HepG2 (cell line): ENCODE measurements around the gene TP53TG5. TPM values are rescaled to one million over a fixed set of nuclear protein-coding genes. Genes with fewer than 3 reads are reported as not detected.

Experiments
- FOXA3 ChIP-seq: IDR thresholded peaks from 2 replicates; pipeline ENCODE4 v1.6.1; 2016; ENCODE audit warnings: missing genetic modification reagents, missing compliant biosample characterization
- HDAC6 ChIP-seq: fragments of 200-600 bp; sonication (generic); IDR thresholded peaks from 2 replicates; pipeline ENCODE4 v1.7.0; 2017; ENCODE audit warnings: mild to moderate bottlenecking, antibody characterized with exemption, low read length, low read depth
- KAT2B ChIP-seq: fragments of 150-350 bp; IDR thresholded peaks from 2 replicates; pipeline ENCODE4 v1.6.1; 2014; ENCODE audit warnings: low read depth, low read length, borderline replicate concordance
- MIXL1 ChIP-seq: IDR thresholded peaks from 2 replicates; pipeline ENCODE4 v1.6.1; 2016
- MTF2 ChIP-seq: sonication (generic); formaldehyde crosslinking; IDR thresholded peaks from 2 replicates; pipeline ENCODE4 v1.5.0; 2020; ENCODE audit warnings: missing genetic modification reagents, borderline replicate concordance
- NFKBIZ ChIP-seq: IDR thresholded peaks from 2 replicates; pipeline ENCODE4 v1.6.1; 2018; ENCODE audit warnings: missing genetic modification reagents, missing compliant biosample characterization
- NR2F2 ChIP-seq: IDR thresholded peaks from 2 replicates; pipeline ENCODE4 v1.6.1; 2012; ENCODE audit warnings: low read depth, inconsistent platforms, borderline replicate concordance
- ONECUT2 ChIP-seq: sonication (generic); formaldehyde crosslinking; IDR thresholded peaks from 2 replicates; pipeline ENCODE4 v1.4.0; 2020; ENCODE audit warnings: missing genetic modification reagents
- RFXAP ChIP-seq: sonication (generic); formaldehyde crosslinking; IDR thresholded peaks from 2 replicates; pipeline ENCODE4 v1.4.0; 2020; ENCODE audit warnings: missing genetic modification reagents, borderline replicate concordance
- SOX13 ChIP-seq, 3 experiments: fragments of 450-650 bp in 1 of 3; sonication (generic) in 1 of 3; formaldehyde crosslinking in 1 of 3; IDR thresholded peaks in 2 of 3; conservative IDR thresholded peaks in 1 of 3; 2 replicates each; pipeline versions ENCODE4 v1.5.0 to v1.6.1; 2016 to 2020; ENCODE audit warnings: antibody characterized with exemption in 1 of 3, mild to moderate bottlenecking in 1 of 3, missing compliant biosample characterization in 1 of 3, missing genetic modification reagents in 1 of 3, moderate library complexity in 1 of 3
- ZNF121 ChIP-seq: sonication (generic); formaldehyde crosslinking; IDR thresholded peaks from 2 replicates; pipeline ENCODE4 v1.5.0; 2020; ENCODE audit warnings: mild to moderate bottlenecking, missing genetic modification reagents
- ZNF768 ChIP-seq: sonication (generic); formaldehyde crosslinking; IDR thresholded peaks from 2 replicates; pipeline ENCODE4 v1.4.0; 2020; ENCODE audit warnings: missing genetic modification reagents
- ZNF792 ChIP-seq: IDR thresholded peaks from 2 replicates; pipeline ENCODE4 v1.6.1; 2016
- polyA plus RNA-seq, 8 experiments: library from polyadenylated mRNA; depleted of rRNA in 3 of 8; stranded (reverse) in 7 of 8; unstranded in 1 of 8; fragments of >200 nt; fragmentation: Illumina TruSeq in 4 of 8; extraction: Trizol in 4 of 8; gene quantifications; 2 replicates each; pipeline versions ENCODE4 v1.2.1 to v1.2.3, GENCODE V29; 2011 to 2016; ENCODE audit warnings: low read depth in 4 of 8, missing spikeins in 1 of 8, mixed read lengths in 1 of 8; ENCODE audit not compliant: insufficient read depth in 1 of 8
- total RNA-seq, 5 experiments: library from RNA; depleted of rRNA; stranded (reverse); fragments of >200 nt; fragmentation: Illumina TruSeq; extraction: Trizol; gene quantifications; 2 replicates each; pipeline ENCODE4 v1.2.3, GENCODE V29; 2016; ENCODE audit warnings: low read depth in 1 of 5
- TF ChIP-seq, protein P1 (sequence below): sonication (generic); formaldehyde crosslinking; conservative IDR thresholded peaks from 2 replicates; pipeline ENCODE4 v1.4.0; 2020; ENCODE audit warnings: mild to moderate bottlenecking, missing genetic modification reagents, moderate library complexity
- TF ChIP-seq, protein P2 (sequence below): sonication (generic); formaldehyde crosslinking; conservative IDR thresholded peaks from 2 replicates; pipeline ENCODE4 v1.5.0; 2020; ENCODE audit warnings: missing genetic modification reagents
- TF ChIP-seq, protein P3 (sequence below): sonication (generic); formaldehyde crosslinking; IDR thresholded peaks from 2 replicates; pipeline ENCODE4 v1.4.0; 2020; ENCODE audit warnings: missing genetic modification reagents, borderline replicate concordance
- TF ChIP-seq, protein P4 (sequence below): sonication (generic); formaldehyde crosslinking; IDR thresholded peaks from 2 replicates; pipeline ENCODE4 v1.5.0; 2020; ENCODE audit warnings: missing genetic modification reagents
- TF ChIP-seq, protein P5 (sequence below): sonication (generic); formaldehyde crosslinking; IDR thresholded peaks from 2 replicates; pipeline ENCODE4 v1.5.0; 2020; ENCODE audit warnings: mild to moderate bottlenecking, missing genetic modification reagents, borderline replicate concordance
- TF ChIP-seq, protein P6 (sequence below): sonication (generic); formaldehyde crosslinking; IDR thresholded peaks from 2 replicates; pipeline ENCODE4 v1.4.0; 2020; ENCODE audit warnings: mild to moderate bottlenecking, missing genetic modification reagents

TP53TG5 gene
- total and polyA plus RNA-seq, 2 of the 13 experiments (the other 11 are each of a cell fraction or from before 2014, with no cell fraction given), result 0.11 TPM; not detected in 1

DNA sequence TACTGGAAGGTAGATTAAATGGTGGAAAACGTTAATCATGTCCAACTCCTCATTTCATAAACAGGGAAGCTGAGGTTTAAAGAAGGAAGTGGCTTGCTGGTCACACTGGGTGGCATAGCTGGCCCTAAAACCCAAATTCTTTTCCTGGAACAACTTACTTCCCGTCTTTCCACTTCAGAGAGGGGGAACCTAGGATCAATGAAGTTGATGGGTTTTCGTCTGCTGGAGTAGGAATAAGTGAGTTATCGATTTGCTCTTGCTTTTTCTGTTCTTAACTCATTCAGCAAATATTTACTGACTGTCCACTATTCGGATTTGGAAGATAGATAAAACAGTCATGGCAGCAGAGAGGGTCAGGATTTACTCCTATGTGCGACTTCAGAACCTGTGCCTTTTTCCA is 16.3 kb downstream of the TP53TG5 start (continued):
- TF ChIP-seq, protein P1, sequence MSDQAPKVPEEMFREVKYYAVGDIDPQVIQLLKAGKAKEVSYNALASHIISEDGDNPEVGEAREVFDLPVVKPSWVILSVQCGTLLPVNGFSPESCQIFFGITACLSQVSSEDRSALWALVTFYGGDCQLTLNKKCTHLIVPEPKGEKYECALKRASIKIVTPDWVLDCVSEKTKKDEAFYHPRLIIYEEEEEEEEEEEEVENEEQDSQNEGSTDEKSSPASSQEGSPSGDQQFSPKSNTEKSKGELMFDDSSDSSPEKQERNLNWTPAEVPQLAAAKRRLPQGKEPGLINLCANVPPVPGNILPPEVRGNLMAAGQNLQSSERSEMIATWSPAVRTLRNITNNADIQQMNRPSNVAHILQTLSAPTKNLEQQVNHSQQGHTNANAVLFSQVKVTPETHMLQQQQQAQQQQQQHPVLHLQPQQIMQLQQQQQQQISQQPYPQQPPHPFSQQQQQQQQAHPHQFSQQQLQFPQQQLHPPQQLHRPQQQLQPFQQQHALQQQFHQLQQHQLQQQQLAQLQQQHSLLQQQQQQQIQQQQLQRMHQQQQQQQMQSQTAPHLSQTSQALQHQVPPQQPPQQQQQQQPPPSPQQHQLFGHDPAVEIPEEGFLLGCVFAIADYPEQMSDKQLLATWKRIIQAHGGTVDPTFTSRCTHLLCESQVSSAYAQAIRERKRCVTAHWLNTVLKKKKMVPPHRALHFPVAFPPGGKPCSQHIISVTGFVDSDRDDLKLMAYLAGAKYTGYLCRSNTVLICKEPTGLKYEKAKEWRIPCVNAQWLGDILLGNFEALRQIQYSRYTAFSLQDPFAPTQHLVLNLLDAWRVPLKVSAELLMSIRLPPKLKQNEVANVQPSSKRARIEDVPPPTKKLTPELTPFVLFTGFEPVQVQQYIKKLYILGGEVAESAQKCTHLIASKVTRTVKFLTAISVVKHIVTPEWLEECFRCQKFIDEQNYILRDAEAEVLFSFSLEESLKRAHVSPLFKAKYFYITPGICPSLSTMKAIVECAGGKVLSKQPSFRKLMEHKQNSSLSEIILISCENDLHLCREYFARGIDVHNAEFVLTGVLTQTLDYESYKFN, result peak; percentile 65
- TF ChIP-seq ZNF768 (CRISPR knock-in tag) (no peak), HDAC6 (no peak), MTF2 (CRISPR knock-in tag) (0 out of 2 replicates have a peak, but pooled peaks have one; percentile 21), ZNF792 (CRISPR knock-in tag) (peak; percentile 31; the same call in 1 of the 2 replicates), MIXL1 (peak; percentile 80), ONECUT2 (CRISPR knock-in tag) (peak; percentile 98), RFXAP (no peak), SOX13 (IDR thresholded peaks at IDR 0.05) (no peak), SOX13 (CRISPR knock-in tag; conservative IDR thresholded peaks at IDR 0.05 in 1 of 2, IDR thresholded peaks at IDR 0.05 in 1 of 2) (peak in 1 of 2 experiments; percentile 35; a peak in 1 of 4 replicates), FOXA3 (CRISPR knock-in tag) (peak; percentile 83), ZNF121 (CRISPR knock-in tag) (no peak), KAT2B (peak; percentile 83), NR2F2 (no peak), NFKBIZ (no peak)
- TF ChIP-seq, protein P2, sequence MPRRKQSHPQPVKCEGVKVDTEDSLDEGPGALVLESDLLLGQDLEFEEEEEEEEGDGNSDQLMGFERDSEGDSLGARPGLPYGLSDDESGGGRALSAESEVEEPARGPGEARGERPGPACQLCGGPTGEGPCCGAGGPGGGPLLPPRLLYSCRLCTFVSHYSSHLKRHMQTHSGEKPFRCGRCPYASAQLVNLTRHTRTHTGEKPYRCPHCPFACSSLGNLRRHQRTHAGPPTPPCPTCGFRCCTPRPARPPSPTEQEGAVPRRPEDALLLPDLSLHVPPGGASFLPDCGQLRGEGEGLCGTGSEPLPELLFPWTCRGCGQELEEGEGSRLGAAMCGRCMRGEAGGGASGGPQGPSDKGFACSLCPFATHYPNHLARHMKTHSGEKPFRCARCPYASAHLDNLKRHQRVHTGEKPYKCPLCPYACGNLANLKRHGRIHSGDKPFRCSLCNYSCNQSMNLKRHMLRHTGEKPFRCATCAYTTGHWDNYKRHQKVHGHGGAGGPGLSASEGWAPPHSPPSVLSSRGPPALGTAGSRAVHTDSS (CRISPR knock-in tag), result no peak
- TF ChIP-seq, protein P3, sequence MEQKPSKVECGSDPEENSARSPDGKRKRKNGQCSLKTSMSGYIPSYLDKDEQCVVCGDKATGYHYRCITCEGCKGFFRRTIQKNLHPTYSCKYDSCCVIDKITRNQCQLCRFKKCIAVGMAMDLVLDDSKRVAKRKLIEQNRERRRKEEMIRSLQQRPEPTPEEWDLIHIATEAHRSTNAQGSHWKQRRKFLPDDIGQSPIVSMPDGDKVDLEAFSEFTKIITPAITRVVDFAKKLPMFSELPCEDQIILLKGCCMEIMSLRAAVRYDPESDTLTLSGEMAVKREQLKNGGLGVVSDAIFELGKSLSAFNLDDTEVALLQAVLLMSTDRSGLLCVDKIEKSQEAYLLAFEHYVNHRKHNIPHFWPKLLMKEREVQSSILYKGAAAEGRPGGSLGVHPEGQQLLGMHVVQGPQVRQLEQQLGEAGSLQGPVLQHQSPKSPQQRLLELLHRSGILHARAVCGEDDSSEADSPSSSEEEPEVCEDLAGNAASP (CRISPR knock-in tag), result peak; percentile 21; the same call in 1 of the 2 replicates
- TF ChIP-seq, protein P4, sequence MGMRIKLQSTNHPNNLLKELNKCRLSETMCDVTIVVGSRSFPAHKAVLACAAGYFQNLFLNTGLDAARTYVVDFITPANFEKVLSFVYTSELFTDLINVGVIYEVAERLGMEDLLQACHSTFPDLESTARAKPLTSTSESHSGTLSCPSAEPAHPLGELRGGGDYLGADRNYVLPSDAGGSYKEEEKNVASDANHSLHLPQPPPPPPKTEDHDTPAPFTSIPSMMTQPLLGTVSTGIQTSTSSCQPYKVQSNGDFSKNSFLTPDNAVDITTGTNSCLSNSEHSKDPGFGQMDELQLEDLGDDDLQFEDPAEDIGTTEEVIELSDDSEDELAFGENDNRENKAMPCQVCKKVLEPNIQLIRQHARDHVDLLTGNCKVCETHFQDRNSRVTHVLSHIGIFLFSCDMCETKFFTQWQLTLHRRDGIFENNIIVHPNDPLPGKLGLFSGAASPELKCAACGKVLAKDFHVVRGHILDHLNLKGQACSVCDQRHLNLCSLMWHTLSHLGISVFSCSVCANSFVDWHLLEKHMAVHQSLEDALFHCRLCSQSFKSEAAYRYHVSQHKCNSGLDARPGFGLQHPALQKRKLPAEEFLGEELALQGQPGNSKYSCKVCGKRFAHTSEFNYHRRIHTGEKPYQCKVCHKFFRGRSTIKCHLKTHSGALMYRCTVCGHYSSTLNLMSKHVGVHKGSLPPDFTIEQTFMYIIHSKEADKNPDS (CRISPR knock-in tag), result peak; percentile 9
- TF ChIP-seq, protein P5, sequence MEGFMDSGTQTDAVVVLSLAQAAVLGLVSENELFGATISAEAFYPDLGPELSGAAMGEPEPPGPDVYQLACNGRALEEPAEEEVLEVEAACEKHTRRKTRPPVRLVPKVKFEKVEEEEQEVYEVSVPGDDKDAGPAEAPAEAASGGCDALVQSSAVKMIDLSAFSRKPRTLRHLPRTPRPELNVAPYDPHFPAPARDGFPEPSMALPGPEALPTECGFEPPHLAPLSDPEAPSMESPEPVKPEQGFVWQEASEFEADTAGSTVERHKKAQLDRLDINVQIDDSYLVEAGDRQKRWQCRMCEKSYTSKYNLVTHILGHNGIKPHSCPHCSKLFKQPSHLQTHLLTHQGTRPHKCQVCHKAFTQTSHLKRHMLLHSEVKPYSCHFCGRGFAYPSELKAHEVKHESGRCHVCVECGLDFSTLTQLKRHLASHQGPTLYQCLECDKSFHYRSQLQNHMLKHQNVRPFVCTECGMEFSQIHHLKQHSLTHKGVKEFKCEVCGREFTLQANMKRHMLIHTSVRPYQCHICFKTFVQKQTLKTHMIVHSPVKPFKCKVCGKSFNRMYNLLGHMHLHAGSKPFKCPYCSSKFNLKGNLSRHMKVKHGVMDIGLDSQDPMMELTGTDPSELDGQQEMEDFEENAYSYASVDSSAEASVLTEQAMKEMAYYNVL (CRISPR knock-in tag), result peak; percentile 81; the same call in 1 of the 2 replicates
- TF ChIP-seq, protein P6, sequence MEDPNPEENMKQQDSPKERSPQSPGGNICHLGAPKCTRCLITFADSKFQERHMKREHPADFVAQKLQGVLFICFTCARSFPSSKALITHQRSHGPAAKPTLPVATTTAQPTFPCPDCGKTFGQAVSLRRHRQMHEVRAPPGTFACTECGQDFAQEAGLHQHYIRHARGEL (CRISPR knock-in tag), result no peak
